Right ventricle myocardium inferior (tissue), 1 donor: ENCODE data around the gene NCKAP1. TPM values are rescaled to one million over a fixed set of nuclear protein-coding genes. Genes with fewer than 3 reads are reported as not detected.
"Not testable (repeated sequence)": the region's sequence is repeated elsewhere in the genome, so short reads cannot be mapped to it uniquely, and the experiment has no call there.

Source experiments
- ATAC-seq: fragments of 200-7000 bp; cut with Tn5 transposase; one replicate; pipeline ENCODE4 v1.9.1; 2020; ENCODE audit warnings: mild to moderate bottlenecking, moderate library complexity
- DNase-seq: peaks from one replicate; pipeline ENCODE4 v3.0.0; 2021; ENCODE audit errors: missing footprints
- intact Hi-C: fragments of 100-400 bp; cut with DNase I; formaldehyde crosslinking; loops from one replicate; pipeline ENCODE4 v1.11.0; 2022
- total RNA-seq: library from RNA; stranded (reverse); fragmentation: NEBNext Ultra II Directional; extraction: Animal tissue kit (Norgen Biotek cat#: 25700); gene quantifications from one replicate; pipeline ENCODE4 v1.2.1, GENCODE V29; 2021
- donor health status: DM: no; HTN: yes; CAD: no; lungs with severe emphysema.

The NCKAP1 gene
- total RNA-seq, 1 donor from 2014 or later, result 135 TPM

- intact Hi-C loops, result loop anchor here (5.0 kb wide), 1 partner anchor 976 kb away; no protein-coding TSS in a partner anchor
- ATAC-seq, result no peak
- DNase-seq, result no peak
Measured at GRCh38 chr2:182968493-182968892, 69.8 kb downstream of the NCKAP1 start.

- peak; percentile 45 for DNase-seq
- not testable (repeated sequence) for ATAC-seq
- intact Hi-C loops, result loop anchor here (5.0 kb wide), 1 partner anchor 974 kb away; no protein-coding TSS in a partner anchor
Measured at GRCh38 chr2:182966356-182966755, 71.9 kb downstream of the NCKAP1 start.

DNA sequence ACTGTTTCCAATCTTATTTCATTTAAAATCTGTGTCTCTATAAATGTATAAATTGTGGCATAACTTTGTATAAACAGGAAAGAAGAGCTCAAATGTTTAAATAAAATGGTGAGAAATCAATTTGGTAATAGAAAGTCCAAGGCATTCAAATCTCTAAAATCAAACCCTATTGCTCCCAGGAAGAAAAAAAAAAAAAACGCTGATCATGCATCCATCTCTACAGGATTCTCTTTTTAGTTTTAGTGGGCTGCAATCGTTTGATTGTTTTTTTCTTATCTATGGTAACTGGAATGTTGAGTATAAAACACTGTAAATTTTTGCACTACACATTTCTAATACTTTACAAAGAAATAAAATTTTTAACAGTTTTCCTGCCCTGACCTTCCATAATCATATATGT lies 75.6 kb downstream of the NCKAP1 start:
- intact Hi-C loops, result no loop called here
- no peak for ATAC-seq

GRCh38 chr2:182960869-182961268 lies 77.4 kb downstream of the NCKAP1 start:
- intact Hi-C loops, DNase-seq, ATAC-seq: not testable (repeated sequence)

More for the DNA sequence above, 75.6 kb downstream of the NCKAP1 start:
- no peak for DNase-seq

- intact Hi-C loops, result no loop called here
- no peak for DNase-seq
- no peak for ATAC-seq
Measured at GRCh38 chr2:182954789-182955188, 83.5 kb downstream of the NCKAP1 start.

GRCh38 chr2:182952741-182953450 lies 85.4 kb downstream of the NCKAP1 start:
- ATAC-seq (no peak), DNase-seq (no peak)
- intact Hi-C loops, result no loop called here

DNA sequence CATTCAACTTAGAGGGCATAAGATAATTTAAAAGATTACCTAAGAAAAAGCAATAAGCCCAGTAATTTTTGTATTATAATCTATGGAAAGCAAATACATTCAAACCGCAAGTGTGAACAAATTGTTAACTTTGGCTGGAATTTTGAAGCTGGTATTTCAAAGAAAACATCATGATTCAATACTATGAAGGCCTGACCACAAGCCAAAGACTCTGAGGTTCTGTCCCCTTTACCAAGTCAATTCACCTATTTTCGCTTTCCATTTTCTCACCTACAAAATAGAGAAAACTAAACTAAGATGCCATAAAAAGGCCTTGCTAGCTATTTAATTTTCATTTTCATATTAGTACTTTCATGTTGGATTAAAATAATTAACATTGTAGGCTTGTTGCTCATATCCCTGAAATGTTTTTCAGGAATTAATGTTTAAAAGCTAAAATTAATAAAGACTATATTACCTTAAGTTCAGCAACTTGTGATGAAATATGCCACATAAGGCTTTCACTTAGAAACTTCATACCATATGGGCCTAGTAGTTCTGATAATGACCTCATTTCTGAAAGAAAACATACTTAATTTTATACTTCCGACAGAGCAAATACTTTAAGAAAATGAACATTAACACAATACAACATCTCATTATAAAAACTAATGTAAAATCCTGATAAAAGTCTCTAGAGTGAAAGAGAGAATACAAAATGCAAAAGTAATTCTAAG lies 86.2 kb downstream of the NCKAP1 start:
- DNase-seq (no peak), ATAC-seq (no peak)
- intact Hi-C loops, result no loop called here

GRCh38 chr2:182950546-182950945 lies 87.7 kb downstream of the NCKAP1 start:
- DNase-seq, result no peak
- no peak for ATAC-seq
- intact Hi-C loops, result no loop called here

GRCh38 chr2:182949572-182950189 lies 88.6 kb downstream of the NCKAP1 start:
- intact Hi-C loops, result no loop called here
- DNase-seq, result peak; percentile 27
- peak; percentile 70 for ATAC-seq

DNA sequence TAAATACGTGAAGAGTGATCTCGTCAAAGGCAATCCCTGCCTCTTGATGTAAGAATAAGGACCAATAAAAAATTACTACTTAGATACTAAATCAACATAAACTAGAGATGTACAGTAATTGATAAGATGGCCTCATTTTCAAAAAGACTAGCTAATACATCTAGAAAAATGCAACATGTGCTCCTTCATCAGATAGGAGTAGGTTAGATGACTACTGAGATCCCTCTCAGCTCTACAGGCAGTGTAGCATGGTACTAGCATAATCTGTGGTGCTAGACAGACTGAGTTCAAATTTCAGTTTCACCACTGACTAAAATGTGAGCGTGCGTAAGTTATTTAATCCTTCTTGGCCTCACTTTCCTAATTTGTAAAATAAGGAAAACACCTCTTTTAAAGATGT lies 89.2 kb downstream of the NCKAP1 start:
- DNase-seq, result no peak
- ATAC-seq, result no peak
- intact Hi-C loops, result no loop called here

DNA sequence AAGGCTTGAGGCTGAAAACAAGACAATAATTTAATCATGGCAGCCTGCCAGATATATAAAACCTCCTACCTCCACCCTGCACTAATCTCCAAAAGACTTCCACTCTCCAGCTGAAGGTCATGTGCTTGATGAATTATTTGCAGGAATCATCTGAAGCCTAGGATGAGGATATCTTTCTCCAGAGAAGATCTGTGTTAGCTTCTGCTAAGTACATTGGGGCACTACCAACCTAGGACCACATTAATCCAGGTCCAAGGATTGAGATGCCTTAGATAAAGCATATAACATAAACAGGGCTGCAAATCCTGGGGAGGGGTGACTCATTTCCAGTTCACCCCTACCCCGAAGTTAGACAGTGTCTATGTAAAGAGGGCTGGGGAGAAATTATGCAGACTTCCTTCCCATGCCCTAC lies 91.3 kb downstream of the NCKAP1 start:
- DNase-seq (no peak), ATAC-seq (no peak)
- intact Hi-C loops, result no loop called here

- no peak for ATAC-seq
- intact Hi-C loops, result no loop called here
- no peak for DNase-seq
Measured at GRCh38 chr2:182943339-182943738, 94.9 kb downstream of the NCKAP1 start.

GRCh38 chr2:182942756-182943155 lies 95.5 kb downstream of the NCKAP1 start:
- DNase-seq, result no peak
- no peak for ATAC-seq
- intact Hi-C loops, result no loop called here

- ATAC-seq (no peak), DNase-seq (no peak)
- intact Hi-C loops, result no loop called here
Measured at GRCh38 chr2:182941919-182942318, 96.3 kb downstream of the NCKAP1 start.

DNA sequence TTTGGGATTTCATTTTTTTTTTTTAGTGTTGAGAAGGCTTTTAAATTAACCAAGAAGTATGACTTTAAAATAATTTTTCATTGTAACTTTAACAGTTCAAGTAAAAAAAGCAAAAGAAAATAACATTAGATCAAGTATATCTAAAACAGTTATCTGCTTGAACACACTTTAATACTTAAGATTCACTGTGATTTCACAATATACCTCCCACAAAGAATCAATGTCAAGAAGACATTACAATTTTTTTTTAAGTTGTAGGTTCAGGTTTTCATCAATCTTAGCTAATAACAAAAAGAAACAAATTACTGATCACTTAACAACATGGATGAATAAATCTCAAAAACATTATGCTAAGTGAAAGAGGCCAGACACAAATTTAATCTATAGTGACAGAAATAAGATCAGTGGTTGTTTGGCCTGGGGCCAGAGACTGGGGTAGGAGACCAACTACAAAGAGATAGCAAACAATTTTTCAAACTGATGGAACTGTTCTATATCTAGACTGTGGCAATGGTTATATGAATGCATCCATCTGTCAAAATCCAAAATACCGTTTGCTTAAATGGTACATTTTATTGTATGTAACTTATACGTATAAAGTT lies 97.0 kb downstream of the NCKAP1 start:
- intact Hi-C loops, result no loop called here
- DNase-seq (no peak), ATAC-seq (no peak)

- intact Hi-C loops, result no loop called here
- no peak for ATAC-seq
Measured at GRCh38 chr2:182937870-182938269, 100.4 kb downstream of the NCKAP1 start.

GRCh38 chr2:182933629-182934028 lies 104.6 kb downstream of the NCKAP1 start:
- DNase-seq (no peak), ATAC-seq (no peak)
- intact Hi-C loops, result no loop called here

More at GRCh38 chr2:182937870-182938269, 100.4 kb downstream of the NCKAP1 start:
- DNase-seq, result no peak

DNA sequence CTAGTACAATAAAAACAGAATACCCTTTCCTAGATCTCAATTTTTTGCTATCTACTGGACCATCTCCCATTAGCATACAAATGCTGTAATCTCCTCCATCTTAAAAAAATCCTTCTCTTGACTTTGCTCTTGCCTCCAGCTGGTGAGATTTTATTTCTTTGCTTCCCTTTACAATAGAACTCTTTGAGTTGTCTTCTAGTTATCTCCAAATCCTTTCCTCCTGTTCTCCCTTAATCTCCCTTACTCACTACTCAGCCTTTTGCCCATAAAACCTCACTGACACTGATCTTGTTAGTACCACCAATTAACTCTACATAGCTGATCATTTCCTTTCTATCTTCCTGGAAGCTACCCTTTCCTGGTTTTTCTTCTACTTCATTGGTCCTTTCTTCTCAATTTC lies 108.3 kb downstream of the NCKAP1 start:
- no peak for ATAC-seq
- DNase-seq, result no peak
- intact Hi-C loops, result loop anchor here (10.0 kb wide), 1 partner anchor 45 kb away; no protein-coding TSS in a partner anchor

- intact Hi-C loops, result loop anchor here (10.0 kb wide), 1 partner anchor 50 kb away; no protein-coding TSS in a partner anchor
- ATAC-seq, result no peak
- no peak for DNase-seq
Measured at GRCh38 chr2:182924306-182924705, 114.0 kb downstream of the NCKAP1 start.
